K562 (cell line): ENCODE measurements around the gene LHPP. TPM values are rescaled to one million over a fixed set of nuclear protein-coding genes. Genes with fewer than 3 reads are reported as not detected.

ENCODE experiments used
- CEBPZ ChIP-seq: fragments of 150-350 bp; IDR thresholded peaks from 2 replicates; pipeline ENCODE4 v1.6.1; 2014; ENCODE audit warnings: low read depth, mild to moderate bottlenecking, low read length, borderline replicate concordance
- CXXC5 ChIP-seq: fragments of 250-450 bp; sonication (Bioruptor Pico); IDR thresholded peaks from 2 replicates; pipeline ENCODE4 v1.8.0; 2022; ENCODE audit warnings: inconsistent platforms, mild to moderate bottlenecking, moderate library complexity
- ETV6 ChIP-seq, 3 experiments: fragments of 150-350 bp in 1 of 3; sonication (generic) in 1 of 3; formaldehyde crosslinking in 1 of 3; IDR thresholded peaks; 2 replicates each; pipeline versions ENCODE4 v1.6.1 to v1.8.0; 2014 to 2022; ENCODE audit warnings: borderline replicate concordance in 2 of 3, low read depth in 2 of 3, antibody characterized with exemption in 1 of 3, low read length in 1 of 3, mild to moderate bottlenecking in 1 of 3, missing genetic modification reagents in 1 of 3
- LARP7 ChIP-seq: fragments of 450-650 bp; IDR thresholded peaks from 2 replicates; pipeline ENCODE4 v1.6.1; 2016
- MAFK ChIP-seq: IDR thresholded peaks from 2 replicates; pipeline ENCODE4 v1.6.1; 2011; ENCODE audit warnings: low read length, improper control_type of control experiment
- MECOM ChIP-seq: fragments of 250-450 bp; sonication (Bioruptor Pico); IDR thresholded peaks from 2 replicates; pipeline ENCODE4 v1.8.0; 2022; ENCODE audit warnings: inconsistent platforms
- NUFIP1 ChIP-seq: fragments of 450-650 bp; IDR thresholded peaks from 2 replicates; pipeline ENCODE4 v1.6.1; 2018; ENCODE audit not compliant: partially characterized antibody
- POLR3A ChIP-seq: IDR thresholded peaks from 2 replicates; pipeline ENCODE4 v1.6.1; 2011; ENCODE audit warnings: borderline replicate concordance, mild to moderate bottlenecking, moderate library complexity; ENCODE audit not compliant: insufficient read length, insufficient read depth; ENCODE audit errors: extremely low read depth
- POLR3G ChIP-seq: IDR thresholded peaks from 2 replicates; pipeline ENCODE4 v1.6.1; 2011; ENCODE audit not compliant: insufficient read length, insufficient replicate concordance; ENCODE audit errors: extremely low read depth
- SMAD1 ChIP-seq: fragments of 150-350 bp; IDR thresholded peaks from 2 replicates; pipeline ENCODE4 v1.6.1; 2014; ENCODE audit warnings: low read length, low read depth; ENCODE audit not compliant: partially characterized antibody
- SMARCC2 ChIP-seq: fragments of 450-650 bp; IDR thresholded peaks from 2 replicates; pipeline ENCODE4 v1.6.1; 2017; ENCODE audit warnings: antibody characterized with exemption, moderate library complexity, mild to moderate bottlenecking, low read depth
- TBL1XR1 ChIP-seq, 2 experiments: IDR thresholded peaks; 2 replicates each; pipeline ENCODE4 v1.6.1; 2012; ENCODE audit warnings: improper control_type of control experiment in 2 of 2, low read length in 2 of 2, mild to moderate bottlenecking in 1 of 2
- TFE3 ChIP-seq: fragments of 450-650 bp; formaldehyde crosslinking; IDR thresholded peaks from 2 replicates; pipeline ENCODE4 v1.4.0; 2020; ENCODE audit warnings: mild to moderate bottlenecking, mixed read lengths
- ZBTB17 ChIP-seq: fragments of 450-650 bp; formaldehyde crosslinking; IDR thresholded peaks from 2 replicates; pipeline ENCODE4 v1.4.0; 2020; ENCODE audit warnings: mild to moderate bottlenecking
- ZBTB33 ChIP-seq: sonication (generic); formaldehyde crosslinking; IDR thresholded peaks from 2 replicates; pipeline ENCODE4 v1.8.1; 2023; ENCODE audit warnings: mild to moderate bottlenecking, missing genetic modification reagents
- ZNF174 ChIP-seq: fragments of 250-450 bp; sonication (Bioruptor Pico); IDR thresholded peaks from 2 replicates; pipeline ENCODE4 v1.4.0; 2020; ENCODE audit warnings: mild to moderate bottlenecking
- ZNF23 ChIP-seq: fragments of 250-450 bp; sonication (Bioruptor Pico); IDR thresholded peaks from 2 replicates; pipeline ENCODE4 v1.4.0; 2020; ENCODE audit warnings: mild to moderate bottlenecking
- ZNF253 ChIP-seq: fragments of 250-450 bp; sonication (Bioruptor Pico); conservative IDR thresholded peaks from 2 replicates; pipeline ENCODE4 v1.6.1; 2021; ENCODE audit warnings: mild to moderate bottlenecking
- polyA plus RNA-seq, 8 experiments: library from polyadenylated mRNA; depleted of rRNA in 4 of 8; stranded (reverse) in 5 of 8; unstranded in 3 of 8; fragments of >200 nt; fragmentation: Nextera tagmentation in 2 of 8; fragmentation: Illumina TruSeq in 1 of 8; extraction: Ambion mirVana in 2 of 8; extraction: Trizol in 1 of 8; gene quantifications; 2 replicates each; pipeline versions ENCODE4 v1.2.1 to v1.2.3, GENCODE V29; 2011 to 2014; ENCODE audit warnings: inconsistent platforms in 1 of 8, missing spikeins in 1 of 8
- total RNA-seq, 7 experiments: library from RNA; depleted of rRNA in 6 of 7; stranded (reverse); fragments of >200 nt in 6 of 7; fragmentation: Illumina TruSeq in 2 of 7; extraction: Trizol in 2 of 7; gene quantifications; 2 replicates each; pipeline versions ENCODE4 v1.2.1 to v1.2.3, GENCODE V29; 2011 to 2021; ENCODE audit warnings: low replicate concordance in 1 of 7
- TF ChIP-seq, protein P1 (sequence below): fragments of 200-400 bp; formaldehyde crosslinking; IDR thresholded peaks from 2 replicates; pipeline ENCODE4 v1.6.1; 2017; ENCODE audit warnings: mild to moderate bottlenecking, low read depth, low read length, moderate library complexity

The LHPP gene
- total and polyA plus RNA-seq, 9 of the 15 experiments (the other 6 are each of a cell fraction or from before 2014, with no cell fraction given) = 0.34 to 7.4 (median 3.0) TPM

GRCh38 chr10:124461642-124462347 is at the start of gene LHPP (continued):
- TF ChIP-seq, protein P1, sequence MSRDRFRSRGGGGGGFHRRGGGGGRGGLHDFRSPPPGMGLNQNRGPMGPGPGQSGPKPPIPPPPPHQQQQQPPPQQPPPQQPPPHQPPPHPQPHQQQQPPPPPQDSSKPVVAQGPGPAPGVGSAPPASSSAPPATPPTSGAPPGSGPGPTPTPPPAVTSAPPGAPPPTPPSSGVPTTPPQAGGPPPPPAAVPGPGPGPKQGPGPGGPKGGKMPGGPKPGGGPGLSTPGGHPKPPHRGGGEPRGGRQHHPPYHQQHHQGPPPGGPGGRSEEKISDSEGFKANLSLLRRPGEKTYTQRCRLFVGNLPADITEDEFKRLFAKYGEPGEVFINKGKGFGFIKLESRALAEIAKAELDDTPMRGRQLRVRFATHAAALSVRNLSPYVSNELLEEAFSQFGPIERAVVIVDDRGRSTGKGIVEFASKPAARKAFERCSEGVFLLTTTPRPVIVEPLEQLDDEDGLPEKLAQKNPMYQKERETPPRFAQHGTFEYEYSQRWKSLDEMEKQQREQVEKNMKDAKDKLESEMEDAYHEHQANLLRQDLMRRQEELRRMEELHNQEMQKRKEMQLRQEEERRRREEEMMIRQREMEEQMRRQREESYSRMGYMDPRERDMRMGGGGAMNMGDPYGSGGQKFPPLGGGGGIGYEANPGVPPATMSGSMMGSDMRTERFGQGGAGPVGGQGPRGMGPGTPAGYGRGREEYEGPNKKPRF = no peak
- TF ChIP-seq ETV6 (IDR thresholded peaks at IDR 0.05; ENCODE audit: borderline replicate concordance in 1 of 2, low read depth in 2 of 2, low read length in 1 of 2) (no peak), ETV6 (CRISPR knock-in tag; IDR thresholded peaks at IDR 0.05; ENCODE audit: borderline replicate concordance) (no peak), POLR3A (no peak), ZNF253 (CRISPR knock-in tag) (no peak), TFE3 (CRISPR knock-in tag) (no peak), SMARCC2 (no peak), LARP7 (no peak), ZBTB17 (CRISPR knock-in tag) (peak; percentile 86), ZBTB33 (no peak), MECOM (CRISPR knock-in tag) (no peak), ZNF174 (no peak), NUFIP1 (no peak), ZNF23 (no peak), SMAD1 (no peak), CXXC5 (peak; percentile 91), MAFK (no peak), POLR3G (no peak), CEBPZ (no peak), TBL1XR1 (IDR thresholded peaks at IDR 0.05; ENCODE audit: low read length in 2 of 2) (no peak)
